HG02943 (cell line): Measurements from ENCODE around the gene SELENOI.
"Not testable (repeated sequence)": the region's sequence is repeated elsewhere in the genome, so short reads cannot be mapped to it uniquely, and the experiment has no call there.

Experiments used
- ATAC-seq: cut with Tn5 transposase; IDR thresholded peaks from one replicate; pipeline ENCODE4 v1.9.1; 2021; ENCODE audit warnings: mild to moderate bottlenecking, low read depth, moderate library complexity; ENCODE audit not compliant: unreplicated experiment

SELENOI gene

GRCh38 chr2:26345545-26346453, at the start of gene SELENOI:
Gene SELENOI, plus strand, starts transcription at chr2:26346143. Its CDS starts 90 bp downstream, at chr2:26346233.
- ATAC-seq, result peak; percentile 96

GRCh38 chr2:26297061-26297460, 48.9 kb upstream of the SELENOI start:
- no peak for ATAC-seq

- no peak for ATAC-seq
Measured at GRCh38 chr2:26298286-26298637, 47.7 kb upstream of the SELENOI start.

GRCh38 chr2:26298638-26299393, 47.1 kb upstream of the SELENOI start:
- ATAC-seq, result no peak

GRCh38 chr2:26299471-26300101, 46.4 kb upstream of the SELENOI start:
- ATAC-seq, result no peak

GRCh38 chr2:26300234-26300925, 45.6 kb upstream of the SELENOI start:
- ATAC-seq, result no peak

GRCh38 chr2:26302846-26303245, 43.1 kb upstream of the SELENOI start:
- no peak for ATAC-seq

GRCh38 chr2:26305094-26305493, 40.8 kb upstream of the SELENOI start:
- not testable (repeated sequence) for ATAC-seq

GRCh38 chr2:26305540-26305939, 40.4 kb upstream of the SELENOI start:
- ATAC-seq, result no peak

- no peak for ATAC-seq
Measured at GRCh38 chr2:26309921-26310320, 36.0 kb upstream of the SELENOI start.

GRCh38 chr2:26312471-26312870, 33.5 kb upstream of the SELENOI start:
- ATAC-seq, result no peak

GRCh38 chr2:26313446-26313845, 32.5 kb upstream of the SELENOI start:
- ATAC-seq, result no peak

GRCh38 chr2:26314243-26314642, 31.7 kb upstream of the SELENOI start:
- ATAC-seq, result no peak

- ATAC-seq, result no peak
Measured at GRCh38 chr2:26316041-26316440, 29.9 kb upstream of the SELENOI start.

- ATAC-seq, result no peak
Measured at GRCh38 chr2:26316845-26317244, 29.1 kb upstream of the SELENOI start.

GRCh38 chr2:26317377-26318105, 28.4 kb upstream of the SELENOI start:
- ATAC-seq, result no peak

- no peak for ATAC-seq
Measured at GRCh38 chr2:26318950-26319349, 27.0 kb upstream of the SELENOI start.

GRCh38 chr2:26324479-26324878, 21.5 kb upstream of the SELENOI start:
- not testable (repeated sequence) for ATAC-seq

GRCh38 chr2:26324903-26325302, 21.0 kb upstream of the SELENOI start:
- ATAC-seq, result no peak

GRCh38 chr2:26325851-26326250, 20.1 kb upstream of the SELENOI start:
- no peak for ATAC-seq
